Measurements from ENCODE around the gene NELFA. TPM values are rescaled to one million over a fixed set of nuclear protein-coding genes. Genes with fewer than 3 reads are reported as not detected.
"Not testable (repeated sequence)": the region's sequence is repeated elsewhere in the genome, so short reads cannot be mapped to it uniquely, and the experiment has no call there.

Gene NELFA
- polyA plus RNA-seq, 4 donors, result 31.5 to 42.9 (median 35.1) TPM

DNA sequence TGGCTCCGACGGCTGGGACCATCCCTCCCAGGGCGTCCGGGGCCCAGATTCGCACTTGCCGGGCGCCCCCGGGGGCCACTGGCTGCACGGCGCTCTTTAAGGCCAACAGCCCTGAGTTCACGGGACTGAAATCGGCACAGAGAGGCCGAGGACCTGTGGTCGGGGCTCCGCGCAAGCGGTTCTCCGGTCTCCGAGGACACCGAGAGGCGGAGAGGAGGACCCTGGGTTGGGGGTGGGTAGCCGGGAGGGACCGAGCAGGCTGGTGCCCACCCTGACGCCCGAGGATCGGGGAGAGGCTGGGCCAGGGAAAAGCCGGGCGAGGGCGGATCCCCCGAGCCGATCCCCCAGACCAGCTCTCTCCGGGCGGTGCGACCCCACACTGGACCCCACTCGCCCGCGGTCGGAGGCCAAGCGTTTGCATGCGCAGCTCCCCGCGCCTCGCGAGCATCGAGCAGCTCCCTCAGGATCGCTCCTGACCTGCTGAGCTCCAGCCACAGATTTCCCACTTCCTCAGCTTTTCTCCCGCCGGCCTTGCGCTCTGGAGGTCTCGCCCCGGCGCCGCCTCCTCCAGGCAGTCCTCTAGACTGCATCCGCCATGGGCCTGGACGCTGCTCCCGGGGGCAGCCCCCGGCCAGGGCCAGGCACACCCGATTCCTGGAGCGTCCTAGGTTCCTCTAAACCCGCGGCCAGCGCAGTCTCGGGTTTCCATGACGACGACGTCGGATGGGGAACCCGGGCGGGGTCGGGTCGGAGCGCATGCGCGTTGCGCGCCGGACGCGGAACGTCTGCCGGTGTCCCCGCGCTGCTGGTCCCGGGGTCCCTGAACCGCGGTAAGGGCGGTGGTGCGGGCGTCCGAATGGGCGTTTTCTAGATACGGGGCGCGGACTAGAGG is 32.7 kb upstream of the NELFA start:
- peak in 2 of 4 donors; percentile 51 to 66 for DNase-seq (ENCODE audit: low read depth in 4 of 4, low spot score in 3 of 4)

GRCh38 chr4:2040391-2041238 is 31.8 kb upstream of the NELFA start:
- no peak for DNase-seq (ENCODE audit: low read depth in 4 of 4, low spot score in 3 of 4)

DNA sequence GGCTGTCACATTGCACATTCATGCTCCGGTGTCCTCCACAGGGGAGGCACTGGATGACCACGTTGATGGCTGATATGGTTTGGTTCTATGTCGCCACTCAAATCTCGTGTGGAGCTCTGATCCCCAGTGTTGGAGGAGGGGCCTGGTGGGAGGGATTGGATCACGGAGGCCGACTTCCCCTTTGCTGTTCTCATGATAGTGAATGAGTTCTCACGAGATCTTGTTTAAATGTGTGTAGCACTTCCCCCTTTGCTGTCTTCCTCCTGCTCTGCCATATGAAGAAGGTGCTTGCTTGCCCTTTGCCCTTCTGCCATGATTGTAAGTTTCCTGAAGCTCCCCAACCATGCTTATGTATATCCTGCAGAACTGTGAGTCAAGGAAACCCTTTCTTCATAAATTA is 28.1 kb upstream of the NELFA start:
- DNase-seq (ENCODE audit: low read depth in 4 of 4, low spot score in 3 of 4), result no peak

DNA sequence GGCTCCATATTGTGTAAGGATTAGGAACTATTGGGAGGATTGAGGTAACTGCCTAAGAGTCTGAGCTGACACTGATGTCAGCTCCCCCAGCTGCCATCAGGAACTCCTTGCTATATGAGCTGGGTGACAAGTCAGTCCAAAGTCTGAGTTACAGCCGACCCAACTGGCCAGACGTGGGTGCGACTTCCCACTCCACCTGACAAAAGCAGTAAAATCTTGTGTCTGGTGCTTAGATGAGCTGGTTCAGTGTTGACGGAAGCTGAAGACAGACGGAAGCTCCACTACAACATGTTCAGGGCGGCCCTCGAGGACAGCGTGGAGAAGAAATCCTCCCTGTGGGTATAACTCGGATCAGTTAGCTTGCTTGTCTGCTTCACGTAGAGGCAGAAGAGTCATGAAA is 27.6 kb upstream of the NELFA start:
- DNase-seq (ENCODE audit: low read depth in 4 of 4, low spot score in 3 of 4), result no peak

GRCh38 chr4:2031161-2031560 is 22.4 kb upstream of the NELFA start:
- not testable (repeated sequence) for DNase-seq (ENCODE audit: low read depth in 4 of 4, low spot score in 3 of 4)

DNA sequence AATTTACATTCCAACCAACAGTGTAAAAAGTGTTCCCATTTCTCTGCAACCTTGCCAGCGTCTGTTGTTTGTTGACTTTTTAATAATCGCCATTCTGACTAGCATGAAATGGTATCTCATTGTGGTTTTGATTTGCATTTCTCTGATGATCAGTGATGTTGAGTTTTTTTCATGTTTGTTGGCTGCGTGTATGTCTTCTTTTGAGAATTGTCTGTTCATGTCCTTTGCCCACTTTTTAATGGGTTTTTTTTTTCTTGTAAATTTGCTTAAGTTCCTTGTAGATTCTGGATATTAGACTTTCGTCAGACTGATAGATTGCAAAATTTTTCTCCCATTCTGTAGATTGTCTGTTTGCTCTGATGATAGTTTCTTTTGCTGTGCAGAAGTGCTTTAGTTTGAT is 18.3 kb upstream of the NELFA start:
- DNase-seq (ENCODE audit: low read depth in 4 of 4, low spot score in 3 of 4), result not testable (repeated sequence)

DNA sequence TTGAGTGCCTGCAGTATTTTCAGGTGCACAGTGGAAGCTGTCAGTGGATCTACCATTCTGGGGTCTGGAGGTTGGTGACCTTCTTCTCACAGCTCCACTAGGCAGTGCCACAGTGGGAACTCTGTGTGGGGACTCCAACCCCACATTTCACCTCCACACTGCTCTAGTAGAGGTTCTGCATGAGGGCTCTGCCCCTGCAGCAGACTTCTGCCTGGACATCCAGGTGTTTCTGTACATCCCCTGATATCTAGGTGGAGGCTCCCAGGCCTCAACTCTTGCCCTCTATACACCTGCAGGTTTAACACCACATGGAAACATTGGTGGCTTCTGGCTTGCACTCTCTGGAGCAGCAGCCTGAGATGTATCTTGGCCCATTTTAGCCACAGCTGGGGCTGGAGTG is 17.0 kb upstream of the NELFA start:
- DNase-seq (ENCODE audit: low read depth in 4 of 4, low spot score in 3 of 4), result no peak

DNA sequence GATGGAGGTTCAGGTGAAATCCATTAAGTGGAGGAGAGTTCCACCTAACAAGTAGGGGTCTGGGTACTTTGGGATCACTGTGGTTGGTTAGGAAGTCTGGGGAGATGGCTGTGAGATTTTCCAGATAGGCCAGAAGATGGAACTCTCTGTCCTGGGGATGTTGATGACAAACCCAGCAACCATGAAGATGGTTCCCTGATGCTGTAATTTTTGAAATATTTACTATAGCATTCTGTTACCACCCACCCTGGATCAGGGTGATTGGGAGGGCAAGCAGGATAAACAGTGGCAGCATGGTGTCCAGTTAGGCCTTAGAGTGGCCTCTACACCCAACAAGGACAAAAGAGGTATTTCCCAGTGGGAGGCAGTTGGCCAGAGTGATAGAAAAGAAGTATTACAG is 15.9 kb upstream of the NELFA start:
- no peak for DNase-seq (ENCODE audit: low read depth in 4 of 4, low spot score in 3 of 4)

GRCh38 chr4:2021358-2022018 is 12.7 kb upstream of the NELFA start:
- not testable (repeated sequence) for DNase-seq (ENCODE audit: low read depth in 4 of 4, low spot score in 3 of 4)

DNA sequence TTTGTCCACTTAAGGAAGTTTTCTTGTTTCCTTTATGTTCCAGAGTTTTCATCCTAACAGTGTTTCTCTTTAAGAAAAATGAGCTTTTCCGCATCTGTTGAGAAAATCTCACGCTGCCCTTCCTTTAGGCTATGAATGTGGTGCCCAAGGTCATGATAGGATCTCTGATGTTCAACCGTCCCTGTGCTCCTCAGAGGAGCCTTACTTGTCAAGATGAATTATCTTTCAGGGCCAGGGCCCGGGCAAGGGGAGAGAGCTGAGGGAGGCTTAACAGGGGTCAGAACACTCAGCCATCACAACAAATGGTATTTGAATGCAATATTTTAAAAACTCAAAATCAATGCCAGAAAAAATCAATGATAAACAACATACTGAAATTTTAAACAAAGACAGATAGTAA is 6.2 kb upstream of the NELFA start:
- DNase-seq (ENCODE audit: low read depth in 4 of 4, low spot score in 3 of 4), result no peak

GRCh38 chr4:2011583-2011982 is 2.8 kb upstream of the NELFA start:
- no peak for DNase-seq (ENCODE audit: low read depth in 4 of 4, low spot score in 3 of 4)

- no peak for DNase-seq (ENCODE audit: low read depth in 4 of 4, low spot score in 3 of 4)
Observed at GRCh38 chr4:2009651-2010233, 968 bp upstream of the NELFA start.

DNA sequence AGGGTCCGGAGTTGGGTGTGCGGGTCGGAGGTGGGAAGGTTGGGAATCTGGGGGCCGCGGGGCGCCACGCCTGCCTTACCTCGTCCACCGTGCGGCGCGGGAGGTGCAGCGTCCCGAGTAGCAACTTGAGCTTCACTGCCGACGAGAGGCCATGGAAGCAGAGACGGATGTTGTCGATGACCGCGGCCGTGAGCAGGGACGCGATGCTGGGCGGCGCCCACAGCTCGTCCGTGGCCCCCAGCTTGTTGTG is 178 bp downstream of the NELFA start:
- DNase-seq (ENCODE audit: low read depth in 4 of 4, low spot score in 3 of 4), result no peak

- no peak for DNase-seq (ENCODE audit: low read depth in 4 of 4, low spot score in 3 of 4)
Observed at GRCh38 chr4:2007804-2008670, 737 bp downstream of the NELFA start.

- no peak for DNase-seq (ENCODE audit: low read depth in 4 of 4, low spot score in 3 of 4)
Observed at GRCh38 chr4:2006956-2007653, 1.7 kb downstream of the NELFA start.

DNA sequence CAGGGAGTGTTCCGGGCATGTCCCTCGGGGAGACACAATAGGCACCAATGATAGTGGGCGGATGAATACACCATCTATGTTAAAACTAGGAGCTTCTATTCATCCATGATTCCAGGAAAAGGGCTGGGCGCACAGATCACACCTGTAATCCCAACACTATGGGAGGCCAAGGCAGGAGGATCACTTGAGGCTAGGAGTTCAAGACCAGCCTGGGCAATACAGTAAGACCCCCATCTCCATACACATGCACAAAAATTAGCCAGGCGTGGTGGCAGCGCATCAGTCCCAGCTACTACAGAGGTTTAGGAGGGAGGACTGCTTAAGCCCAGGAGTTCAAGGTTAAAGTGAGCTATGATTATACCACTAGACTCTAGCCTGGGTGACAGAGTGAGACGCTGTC is 2.4 kb downstream of the NELFA start:
- no peak for DNase-seq (ENCODE audit: low read depth in 4 of 4, low spot score in 3 of 4)

DNA sequence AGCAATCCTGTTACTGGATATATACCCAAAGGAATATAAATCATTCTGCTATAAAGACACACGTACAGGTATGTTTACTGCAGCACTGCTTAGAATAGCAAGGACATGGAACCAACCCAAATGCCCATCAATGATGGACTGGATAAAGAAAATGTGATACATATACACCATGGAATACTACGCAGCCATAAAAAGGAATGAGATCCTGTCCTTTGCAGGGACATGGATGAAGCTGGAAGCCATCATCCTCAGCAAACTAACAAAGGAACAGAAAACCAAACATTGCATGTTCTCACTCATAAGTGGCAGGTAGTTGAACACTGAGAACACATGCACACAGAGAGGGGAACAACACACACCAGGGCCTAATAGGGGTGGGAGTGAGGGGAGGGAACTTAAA is 5.4 kb downstream of the NELFA start:
- not testable (repeated sequence) for DNase-seq (ENCODE audit: low read depth in 4 of 4, low spot score in 3 of 4)

DNA sequence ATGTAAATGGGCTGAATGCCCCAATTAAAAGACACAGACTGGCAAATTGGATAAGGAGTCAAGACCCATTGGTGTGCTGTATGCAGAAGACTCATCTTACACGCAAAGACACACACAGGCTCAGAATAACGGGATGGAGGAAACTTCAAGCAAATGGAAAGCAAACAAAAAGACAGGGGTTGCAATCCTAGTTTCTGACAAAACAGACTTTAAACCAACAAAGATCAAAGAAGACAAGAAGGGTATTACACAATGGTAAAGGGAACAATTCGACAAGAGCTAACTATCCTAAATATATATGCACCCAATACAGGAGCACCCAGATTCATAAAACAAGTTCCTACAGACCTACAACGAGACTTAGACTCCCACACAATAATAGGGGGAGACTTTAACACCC is 9.5 kb downstream of the NELFA start:
- DNase-seq (ENCODE audit: low read depth in 4 of 4, low spot score in 3 of 4), result not testable (repeated sequence)

GRCh38 chr4:1998296-1998695 is 10.5 kb downstream of the NELFA start:
- DNase-seq (ENCODE audit: low read depth in 4 of 4, low spot score in 3 of 4), result no peak

DNA sequence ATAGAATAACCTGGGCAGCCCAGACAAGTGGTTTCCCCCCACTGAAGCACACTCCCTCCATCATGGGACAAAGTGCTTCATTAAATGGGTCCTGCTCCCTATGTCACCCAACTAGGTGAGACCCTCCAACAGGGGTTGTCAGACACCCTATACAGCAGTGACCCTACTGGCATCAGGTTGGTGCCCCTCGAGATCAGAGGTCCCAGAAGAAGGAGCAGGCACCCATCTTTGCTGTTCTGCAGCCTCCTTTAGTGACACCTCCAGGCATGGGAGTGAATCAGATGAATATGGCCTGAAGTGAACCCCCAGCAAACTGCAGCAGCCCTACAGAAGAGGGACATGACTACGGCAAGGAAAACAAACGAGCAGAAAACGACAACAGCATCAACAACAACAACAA is 11.1 kb downstream of the NELFA start:
- DNase-seq (ENCODE audit: low read depth in 4 of 4, low spot score in 3 of 4), result no peak

Measured in right renal pelvis (tissue), 4 donors.